OCI-LY1 (cell line): ENCODE data around the gene DUSP5.

Experiments
- CTCF ChIP-seq: fragments of 200-600 bp; sonication (generic), shearing (Covaris generic); IDR thresholded peaks from 2 replicates; pipeline ENCODE4 v1.5.1; 2017; ENCODE audit warnings: mild to moderate bottlenecking, antibody characterized with exemption, low read length, moderate library complexity, mixed read lengths
- EZH2 ChIP-seq: fragments of 200-600 bp; sonication (generic), shearing (Covaris generic); IDR thresholded peaks from 2 replicates; pipeline ENCODE4 v1.8.0; 2017; ENCODE audit warnings: borderline replicate concordance, mixed run types, mild to moderate bottlenecking, antibody characterized with exemption, low read length, moderate library complexity, mixed read lengths

GRCh38 chr10:110505130-110505770, 7.5 kb downstream of the DUSP5 start:
- TF ChIP-seq CTCF, result no peak
- no peak for TF ChIP-seq EZH2
